ENCODE results near the gene MON2.

MON2 gene

GRCh38 chr12:62613081-62613480 is 146.5 kb downstream of the MON2 start:
- no peak for TF ChIP-seq CTCF (IDR thresholded peaks at IDR 0.05)

- no peak for TF ChIP-seq CTCF (IDR thresholded peaks at IDR 0.05)
These were observed 151.7 kb downstream of the MON2 start for GRCh38 chr12:62618319-62618718.

GRCh38 chr12:62618930-62619329 is 152.3 kb downstream of the MON2 start:
- no peak for TF ChIP-seq CTCF (IDR thresholded peaks at IDR 0.05)

GRCh38 chr12:62621101-62621638 is 154.5 kb downstream of the MON2 start:
- no peak for TF ChIP-seq CTCF (IDR thresholded peaks at IDR 0.05)

- TF ChIP-seq CTCF (IDR thresholded peaks at IDR 0.05), result no peak
These were observed 155.6 kb downstream of the MON2 start for GRCh38 chr12:62622177-62622576.

GRCh38 chr12:62625228-62625627 is 158.6 kb downstream of the MON2 start:
- no peak for TF ChIP-seq CTCF (IDR thresholded peaks at IDR 0.05)

- TF ChIP-seq CTCF (IDR thresholded peaks at IDR 0.05), result no peak
These were observed 160.6 kb downstream of the MON2 start for GRCh38 chr12:62627181-62627580.

- no peak for TF ChIP-seq CTCF (IDR thresholded peaks at IDR 0.05)
These were observed 162.8 kb downstream of the MON2 start for GRCh38 chr12:62629413-62629812.
